ENCODE data around the gene RAP1GAP. TPM values are rescaled to one million over a fixed set of nuclear protein-coding genes. Genes with fewer than 3 reads are reported as not detected.

Gene RAP1GAP
- total RNA-seq, 1 donor from 2014 or later = 0.64 TPM

DNA sequence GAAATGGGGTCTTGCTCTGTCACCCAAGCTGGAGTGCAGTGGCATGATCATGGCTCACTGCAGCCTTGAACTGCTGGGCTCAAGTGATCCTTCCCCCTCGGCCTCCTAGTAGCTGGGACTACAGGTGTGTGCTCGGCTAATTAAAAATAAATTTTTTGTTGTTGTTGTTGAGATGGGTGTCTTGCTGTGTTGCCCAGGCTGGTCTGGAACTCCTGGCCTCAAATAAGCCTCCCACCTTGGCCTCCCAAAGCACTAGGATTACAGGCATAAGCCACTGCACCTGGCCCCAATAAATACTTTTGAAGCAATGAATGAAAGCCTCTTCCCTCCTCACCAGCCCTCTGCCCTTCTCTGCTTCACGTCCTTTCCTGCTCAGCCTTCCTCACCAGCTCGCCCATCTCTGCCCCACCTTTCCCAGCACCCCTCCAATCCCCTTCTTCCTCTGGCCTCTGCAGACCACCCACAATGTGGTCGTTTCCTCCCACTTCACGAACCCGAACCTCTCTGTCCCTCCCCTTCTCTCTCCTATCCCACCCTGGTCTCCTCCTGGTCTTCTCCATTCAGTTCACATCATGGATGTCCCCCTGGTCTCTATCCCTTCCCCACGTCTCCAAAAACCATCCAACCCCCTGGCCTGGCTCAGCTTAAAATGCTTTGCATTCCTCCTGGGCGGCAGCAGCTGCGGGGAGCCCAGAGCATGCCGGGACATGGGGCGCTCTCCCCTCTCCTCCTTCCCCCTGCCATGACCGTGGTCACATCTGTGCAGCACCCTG lies 38.4 kb downstream of the RAP1GAP start:
- no peaks in the 10 kb centered on the region for H3K4me1 ChIP-seq
- H3K4me3 ChIP-seq = no peak overlapping the region
- TF ChIP-seq, protein P1, sequence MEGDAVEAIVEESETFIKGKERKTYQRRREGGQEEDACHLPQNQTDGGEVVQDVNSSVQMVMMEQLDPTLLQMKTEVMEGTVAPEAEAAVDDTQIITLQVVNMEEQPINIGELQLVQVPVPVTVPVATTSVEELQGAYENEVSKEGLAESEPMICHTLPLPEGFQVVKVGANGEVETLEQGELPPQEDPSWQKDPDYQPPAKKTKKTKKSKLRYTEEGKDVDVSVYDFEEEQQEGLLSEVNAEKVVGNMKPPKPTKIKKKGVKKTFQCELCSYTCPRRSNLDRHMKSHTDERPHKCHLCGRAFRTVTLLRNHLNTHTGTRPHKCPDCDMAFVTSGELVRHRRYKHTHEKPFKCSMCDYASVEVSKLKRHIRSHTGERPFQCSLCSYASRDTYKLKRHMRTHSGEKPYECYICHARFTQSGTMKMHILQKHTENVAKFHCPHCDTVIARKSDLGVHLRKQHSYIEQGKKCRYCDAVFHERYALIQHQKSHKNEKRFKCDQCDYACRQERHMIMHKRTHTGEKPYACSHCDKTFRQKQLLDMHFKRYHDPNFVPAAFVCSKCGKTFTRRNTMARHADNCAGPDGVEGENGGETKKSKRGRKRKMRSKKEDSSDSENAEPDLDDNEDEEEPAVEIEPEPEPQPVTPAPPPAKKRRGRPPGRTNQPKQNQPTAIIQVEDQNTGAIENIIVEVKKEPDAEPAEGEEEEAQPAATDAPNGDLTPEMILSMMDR (IDR thresholded peaks at IDR 0.05) = no peak
- H3K27me3 ChIP-seq = no peaks in the 10 kb centered on the region
- no peak for DNase-seq (ENCODE audit: low spot score in 2 of 2)
- intact Hi-C loops (cut with DNase I) = no loop called here
- no peaks in the 10 kb centered on the region for H3K36me3 ChIP-seq
- no peaks in the 10 kb centered on the region for H3K9me3 ChIP-seq
- H3K27ac ChIP-seq = no peak overlapping the region

DNA sequence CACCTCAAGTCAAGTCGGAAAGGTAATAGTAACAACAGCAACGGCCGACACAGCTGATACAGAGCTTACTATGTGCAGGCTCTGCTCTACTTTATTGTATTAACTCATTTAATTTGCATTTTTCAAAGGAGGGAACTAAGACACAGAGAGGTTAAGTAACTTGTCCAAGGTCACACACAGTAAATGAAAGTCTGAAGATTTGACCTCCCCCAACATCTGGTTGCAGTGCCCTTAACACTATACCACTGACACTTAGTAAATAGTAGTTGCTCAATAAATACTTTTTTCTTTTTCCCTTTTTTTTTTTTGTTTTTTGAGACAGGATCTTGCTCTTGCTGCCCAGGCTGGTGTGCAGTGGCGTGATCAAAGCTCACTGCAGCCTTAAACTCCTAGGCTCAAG lies 39.2 kb downstream of the RAP1GAP start:
- TF ChIP-seq, protein P1 (IDR thresholded peaks at IDR 0.05) = no peak
- Histone ChIP-seq H3K27ac (no peak overlapping the region), H3K36me3 (no peaks in the 10 kb centered on the region), H3K4me3 (no peak overlapping the region), H3K27me3 (no peaks in the 10 kb centered on the region), H3K4me1 (no peaks in the 10 kb centered on the region), H3K9me3 (no peaks in the 10 kb centered on the region)
- DNase-seq (ENCODE audit: low spot score in 2 of 2) = no peak
- intact Hi-C loops (cut with DNase I) = no loop called here

DNA sequence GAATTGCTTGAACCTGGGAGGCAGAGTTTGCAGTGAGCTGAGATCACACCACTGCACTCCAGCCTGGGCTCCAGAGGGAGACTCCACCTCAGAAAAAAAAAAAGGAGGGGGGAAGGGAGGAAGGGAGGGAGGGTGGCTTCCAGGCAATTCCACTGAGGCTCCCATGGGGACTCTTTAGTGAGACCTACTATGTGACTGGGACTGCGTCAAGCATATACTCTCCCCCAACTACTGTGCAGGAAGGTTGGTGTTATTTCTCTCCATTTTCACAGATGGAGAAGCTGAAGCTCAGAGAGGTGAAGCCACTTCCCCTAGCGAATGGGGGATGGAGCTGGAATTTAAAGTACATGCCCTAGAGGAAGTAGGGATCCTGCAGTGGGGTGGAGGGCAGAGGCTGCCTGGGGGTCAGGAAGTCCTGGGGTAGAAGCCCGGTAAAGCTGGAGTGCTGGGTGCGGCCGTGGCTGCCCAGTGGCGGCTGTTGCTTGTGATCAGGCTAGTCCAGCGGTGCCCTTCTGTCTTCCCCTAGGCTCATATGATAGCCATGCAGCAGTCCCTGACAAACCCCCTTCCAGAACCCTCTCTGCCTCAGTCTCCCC lies 40.3 kb downstream of the RAP1GAP start:
- no peak overlapping the region for H3K4me3 ChIP-seq
- H3K36me3 ChIP-seq = no peaks in the 10 kb centered on the region
- H3K27ac ChIP-seq = no peak overlapping the region
- H3K4me1 ChIP-seq = no peaks in the 10 kb centered on the region
- no peaks in the 10 kb centered on the region for H3K27me3 ChIP-seq
- TF ChIP-seq, protein P1 (IDR thresholded peaks at IDR 0.05) = no peak
- no peak for DNase-seq (ENCODE audit: low spot score in 2 of 2)
- intact Hi-C loops (cut with DNase I) = no loop called here
- no peaks in the 10 kb centered on the region for H3K9me3 ChIP-seq

DNA sequence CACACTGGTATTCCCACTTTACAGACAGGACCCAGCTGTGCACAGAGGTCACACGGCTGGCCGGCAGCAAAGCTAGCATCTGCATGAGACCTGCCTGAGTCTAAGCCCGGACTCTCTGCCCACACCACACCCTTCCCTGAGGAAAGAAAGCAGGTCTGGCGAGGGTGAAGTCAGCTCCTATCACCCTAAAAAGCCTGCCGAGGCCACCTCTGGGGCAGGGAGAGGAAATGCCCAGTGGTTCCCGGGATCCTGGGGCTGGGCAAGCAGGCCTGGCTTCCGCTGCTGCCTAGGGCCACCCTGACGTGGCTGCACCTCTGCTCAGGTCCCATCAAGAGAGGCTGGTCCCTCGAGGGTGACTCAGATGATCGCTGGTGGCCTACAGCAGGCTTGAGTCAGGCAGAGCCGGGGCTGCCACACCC lies 42.2 kb downstream of the RAP1GAP start:
- no peak for DNase-seq (ENCODE audit: low spot score in 2 of 2)
- intact Hi-C loops (cut with DNase I) = no loop called here
- H3K27ac ChIP-seq = no peak overlapping the region
- TF ChIP-seq, protein P1 (IDR thresholded peaks at IDR 0.05) = no peak
- no peaks in the 10 kb centered on the region for H3K36me3 ChIP-seq
- H3K4me3 ChIP-seq = no peak overlapping the region
- no peaks in the 10 kb centered on the region for H3K4me1 ChIP-seq
- H3K27me3 ChIP-seq = peaks cover 5% of the 10 kb centered on the region
- H3K9me3 ChIP-seq = no peaks in the 10 kb centered on the region

DNA sequence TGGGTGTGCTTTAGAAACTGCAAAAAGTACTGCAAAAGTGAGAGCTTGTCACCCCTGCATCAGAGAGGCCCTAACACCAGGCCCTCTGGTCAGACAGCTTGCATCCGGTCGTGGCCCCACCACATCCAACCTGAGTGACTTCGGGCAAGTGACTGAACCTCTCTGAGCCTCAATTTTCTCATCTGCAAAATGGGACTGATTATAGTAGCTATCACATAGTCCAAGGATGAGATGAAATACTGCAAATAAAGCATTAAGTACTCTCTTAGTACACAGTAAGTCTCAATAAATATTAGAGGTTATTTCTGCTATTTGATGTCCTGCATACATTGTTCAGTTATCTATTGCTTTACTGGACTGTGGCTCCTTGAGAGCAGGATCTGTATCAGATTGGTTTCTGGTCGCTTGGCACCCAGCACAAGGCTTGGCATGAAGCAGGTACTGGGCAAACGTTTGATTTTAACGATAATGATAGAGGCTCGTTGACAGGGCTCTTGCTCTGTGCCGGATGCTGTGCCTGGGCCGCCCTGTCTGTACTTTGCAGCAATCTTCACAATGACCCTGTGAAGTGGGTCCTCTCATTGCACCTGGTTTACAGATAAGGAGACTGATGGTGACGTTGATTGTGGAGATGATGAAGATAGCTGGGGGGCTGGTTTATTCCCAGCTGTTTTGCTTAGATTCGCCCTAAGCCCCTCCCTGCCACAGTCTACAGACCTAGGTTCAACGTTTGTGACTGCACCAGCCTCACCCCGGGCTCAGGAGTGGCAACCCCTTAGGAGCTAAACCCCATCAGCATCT lies 43.6 kb downstream of the RAP1GAP start:
- Histone ChIP-seq H3K4me1 (no peaks in the 10 kb centered on the region), H3K36me3 (no peaks in the 10 kb centered on the region), H3K9me3 (no peaks in the 10 kb centered on the region), H3K27me3 (peaks cover 5% of the 10 kb centered on the region), H3K4me3 (no peak overlapping the region), H3K27ac (no peak overlapping the region)
- no peak for DNase-seq (ENCODE audit: low spot score in 2 of 2)
- intact Hi-C loops (cut with DNase I) = no loop called here
- TF ChIP-seq, protein P1 (IDR thresholded peaks at IDR 0.05) = no peak
